ENCODE results near the gene ZDHHC3.
"Not testable (repeated sequence)": the region's sequence is repeated elsewhere in the genome, so short reads cannot be mapped to it uniquely, and the experiment has no call there.

Gene ZDHHC3

DNA sequence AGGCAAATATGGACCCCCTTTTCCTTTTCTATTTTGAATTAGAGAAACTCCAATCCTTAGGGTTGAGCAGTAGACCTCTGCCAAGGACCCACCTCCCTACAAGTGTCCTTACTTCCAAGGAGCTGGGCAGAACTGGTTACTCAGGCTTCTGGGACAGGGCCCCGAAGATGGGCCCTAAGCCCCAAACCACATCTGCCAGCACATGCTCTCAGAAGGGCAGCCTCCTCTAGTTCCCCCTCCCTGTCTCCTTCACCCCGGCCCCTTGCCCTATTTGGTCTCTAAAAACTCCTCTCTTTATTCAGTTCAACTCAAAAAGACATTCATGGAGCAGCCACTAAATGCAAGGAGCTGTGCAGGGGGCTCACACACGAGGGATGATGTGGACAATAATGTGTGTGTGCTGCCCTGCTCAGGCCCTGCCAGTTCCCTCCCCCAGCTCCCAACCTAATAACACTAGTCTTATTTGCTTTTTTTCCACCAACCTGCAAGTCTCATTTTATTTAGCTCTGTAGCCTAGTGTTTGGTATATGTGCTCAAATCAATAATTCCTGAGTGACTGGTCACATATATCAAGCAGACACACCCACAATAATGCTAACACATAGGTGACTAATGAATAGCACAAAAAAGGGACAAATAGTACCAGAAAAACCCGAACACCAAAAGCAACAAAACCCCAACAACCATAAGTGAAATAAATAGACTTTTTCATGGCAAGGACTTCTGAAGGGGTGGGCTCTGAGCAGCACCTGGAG, 12.2 kb downstream of the ZDHHC3 start:
- no peak for DNase-seq

DNA sequence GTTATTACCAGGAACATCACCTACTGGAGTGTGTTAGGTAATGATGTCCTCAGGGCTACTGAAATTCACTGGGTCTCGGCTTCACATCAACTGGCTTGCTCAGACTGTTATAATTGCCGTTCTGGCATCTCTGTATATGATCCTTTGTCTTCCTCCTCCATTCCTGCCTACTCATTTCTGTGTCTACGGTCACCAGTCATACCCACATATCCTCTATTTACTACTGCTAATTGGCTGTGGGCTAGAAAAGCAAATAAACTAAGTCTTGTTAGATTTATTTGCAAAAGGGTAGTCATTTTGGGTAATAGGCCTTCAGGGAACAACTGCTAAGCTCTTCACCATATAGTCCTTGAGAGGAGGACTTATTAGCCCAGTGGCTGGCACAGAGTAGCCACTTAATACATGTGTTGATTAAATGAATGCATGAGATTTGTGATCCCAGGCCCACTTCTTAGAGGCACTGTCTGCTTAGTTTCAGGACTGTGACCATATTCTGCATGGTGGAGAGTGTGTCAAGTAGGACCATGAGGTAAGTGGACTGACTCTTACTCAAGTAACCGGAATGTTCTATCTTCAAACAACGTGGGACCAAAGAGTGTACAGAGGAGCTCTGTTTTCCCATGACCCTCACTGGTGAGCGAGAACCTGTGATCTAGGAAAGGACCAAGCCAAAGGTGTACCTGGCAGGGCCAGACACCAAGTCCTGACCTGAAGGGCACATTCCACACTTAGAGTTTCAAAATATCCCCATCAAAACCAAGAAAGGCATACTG, 13.2 kb downstream of the ZDHHC3 start:
- no peak for DNase-seq

DNA sequence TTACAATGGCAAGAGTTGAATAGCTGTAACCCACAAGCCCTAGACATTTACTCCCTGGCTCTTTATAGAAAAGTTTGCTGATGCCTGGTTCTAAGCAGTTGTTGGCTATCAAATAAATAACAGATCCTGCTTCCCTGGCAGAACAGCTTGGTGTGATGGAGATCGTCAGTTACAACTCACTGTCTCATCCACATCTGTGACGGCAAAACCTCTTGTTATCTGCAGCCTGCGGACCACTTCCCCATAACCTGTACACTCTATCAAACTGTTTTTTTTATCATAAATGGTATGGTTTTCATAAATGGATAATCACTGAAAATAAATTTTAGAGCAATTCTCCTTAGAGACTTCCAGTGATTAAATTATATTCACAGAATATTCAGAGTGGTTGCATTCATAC, 14.1 kb downstream of the ZDHHC3 start:
- no peak for DNase-seq

DNA sequence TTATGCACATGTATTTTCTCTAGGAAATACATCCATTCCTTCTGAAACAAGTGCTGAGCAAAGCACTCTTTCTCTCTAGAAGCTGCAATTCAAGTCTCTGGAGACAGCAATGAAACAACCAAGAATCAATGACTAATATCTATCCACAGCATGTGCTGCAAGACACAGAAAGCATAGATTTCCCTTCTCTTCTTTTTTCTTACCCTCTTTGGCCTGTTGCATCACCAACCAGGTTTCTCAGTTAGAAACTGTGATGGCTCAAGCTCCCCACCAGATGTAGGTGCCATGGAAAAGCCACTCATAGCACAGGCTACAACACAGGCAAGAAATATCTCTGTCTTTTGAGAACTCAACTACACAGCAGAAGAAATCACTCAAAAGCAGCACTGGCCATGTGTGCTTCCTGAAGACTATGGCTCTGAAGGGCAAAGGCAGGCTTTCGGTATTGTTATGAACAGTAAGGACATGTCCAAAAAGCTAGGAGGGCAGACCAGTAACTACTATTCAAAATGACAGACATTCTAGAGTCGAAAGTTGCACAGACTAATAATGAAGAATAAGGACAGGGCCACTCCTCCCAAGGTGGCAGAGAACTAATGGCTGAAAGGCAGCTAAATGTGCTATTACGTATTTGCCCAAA, 15.5 kb downstream of the ZDHHC3 start:
- DNase-seq: peak in 1 of 5 donors; percentile 31

DNA sequence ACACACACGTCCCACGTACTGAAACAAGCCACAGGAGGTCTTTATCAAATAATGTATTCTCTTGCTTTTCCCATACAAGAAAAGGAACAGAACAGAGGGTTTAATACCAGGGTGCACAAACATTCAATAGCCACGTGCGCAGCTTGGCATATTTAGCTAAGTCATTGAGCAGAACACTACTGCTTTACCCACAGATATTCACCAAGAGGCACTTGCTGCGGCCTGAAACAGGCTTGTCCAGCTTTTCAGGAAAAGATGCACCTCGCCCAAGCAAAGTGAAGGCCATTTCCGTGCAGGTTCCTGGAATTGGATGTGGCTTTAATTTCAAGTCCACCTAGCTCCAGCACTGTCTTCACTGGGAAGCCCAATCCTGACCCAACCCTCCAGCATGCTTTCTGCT, 17.6 kb downstream of the ZDHHC3 start:
- DNase-seq: no peak

DNA sequence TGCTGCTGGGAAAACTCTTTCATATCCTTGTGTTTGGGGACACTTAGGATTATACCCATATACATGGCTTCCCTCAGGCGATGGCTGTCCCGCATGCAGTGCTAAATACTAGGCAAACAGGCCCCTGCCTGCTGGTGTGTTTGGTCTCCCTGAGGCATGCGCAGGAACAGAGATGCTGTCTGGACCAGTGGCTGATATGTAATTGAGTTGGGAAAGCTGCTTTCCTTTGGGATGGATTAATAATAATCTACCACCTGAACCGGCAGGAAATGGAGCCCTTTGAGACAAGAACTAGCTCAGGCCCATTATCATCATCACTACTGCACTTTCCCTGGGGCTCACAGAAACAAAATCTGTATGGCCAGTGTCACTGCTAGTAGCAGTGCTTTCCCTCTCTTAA, 18.0 kb downstream of the ZDHHC3 start:
- no peak for DNase-seq

DNA sequence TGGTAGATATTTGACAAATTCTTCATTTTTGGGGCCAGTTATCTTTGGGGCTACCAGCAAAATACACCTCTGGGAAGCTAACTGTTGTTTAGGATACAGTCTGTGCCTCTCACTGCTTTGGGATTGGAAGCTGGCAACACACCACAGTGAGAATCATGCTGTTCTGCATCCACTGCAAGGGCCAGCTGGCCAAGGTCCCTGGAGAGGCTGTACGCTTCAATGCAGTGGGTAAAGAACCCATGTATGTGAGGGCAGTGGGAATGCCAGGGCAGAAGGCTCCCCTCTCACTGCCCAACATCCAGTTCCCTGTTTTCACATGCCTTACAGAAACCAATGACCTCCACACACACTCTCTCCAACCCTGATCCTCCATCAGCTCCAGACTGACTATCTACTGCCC, 20.1 kb downstream of the ZDHHC3 start:
- no peak for DNase-seq

DNA sequence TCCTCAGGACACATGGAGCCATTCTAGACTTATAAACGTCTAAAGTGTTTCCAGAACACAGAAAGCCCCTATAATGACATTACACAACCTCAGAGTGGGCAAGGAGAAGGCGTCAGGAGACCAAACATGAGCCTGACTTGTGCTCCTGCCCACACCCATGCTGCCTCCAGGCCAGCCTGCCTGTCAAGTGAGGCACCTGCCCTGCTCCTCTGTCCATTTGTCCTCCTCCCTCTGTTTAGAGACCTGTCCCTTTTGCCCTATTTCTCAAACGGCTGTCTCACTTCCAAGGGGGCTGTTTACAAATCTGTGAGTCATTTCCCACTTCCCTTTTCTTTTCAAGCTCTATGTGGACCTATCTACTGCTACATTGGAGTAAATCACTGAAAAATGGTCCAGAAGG, 21.0 kb downstream of the ZDHHC3 start:
- peak in 1 of 5 donors; percentile 17 for DNase-seq

DNA sequence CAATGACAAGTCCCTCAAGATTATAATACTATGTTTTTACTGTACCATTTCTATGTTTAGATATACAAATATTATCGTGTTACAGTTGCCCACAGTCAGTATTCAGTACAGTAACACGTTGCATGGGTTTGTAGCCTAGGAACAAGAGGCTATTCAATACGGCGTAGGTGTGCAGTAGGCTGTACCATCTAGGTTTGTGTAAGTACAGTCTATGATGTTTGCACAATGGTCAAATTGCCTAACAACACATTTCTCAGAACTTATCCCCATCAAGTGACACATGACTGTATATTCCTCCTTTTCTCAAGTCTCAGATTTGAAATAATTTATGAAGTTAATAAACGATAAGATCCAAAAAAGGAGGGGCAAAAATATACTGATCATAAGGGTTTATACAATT, 21.7 kb downstream of the ZDHHC3 start:
- no peak for DNase-seq

DNA sequence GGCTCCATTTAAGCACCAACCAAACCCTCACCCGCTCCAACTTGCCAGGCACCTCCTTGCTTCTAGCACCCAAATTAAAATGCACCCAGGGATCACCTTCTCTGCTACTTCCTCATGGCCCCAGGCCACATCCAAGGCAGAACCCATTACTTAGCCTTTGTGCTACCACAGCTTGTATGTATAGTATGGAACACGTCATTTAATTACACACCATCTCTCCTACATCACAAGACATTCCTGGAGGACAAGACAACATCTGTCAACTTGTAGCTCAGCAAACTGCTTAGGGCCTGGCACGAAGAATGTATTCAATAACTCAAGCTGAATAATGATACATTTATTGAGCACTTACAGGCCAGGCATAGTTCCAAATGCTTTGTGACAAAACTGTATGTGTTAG, 23.3 kb downstream of the ZDHHC3 start:
- DNase-seq: no peak

DNA sequence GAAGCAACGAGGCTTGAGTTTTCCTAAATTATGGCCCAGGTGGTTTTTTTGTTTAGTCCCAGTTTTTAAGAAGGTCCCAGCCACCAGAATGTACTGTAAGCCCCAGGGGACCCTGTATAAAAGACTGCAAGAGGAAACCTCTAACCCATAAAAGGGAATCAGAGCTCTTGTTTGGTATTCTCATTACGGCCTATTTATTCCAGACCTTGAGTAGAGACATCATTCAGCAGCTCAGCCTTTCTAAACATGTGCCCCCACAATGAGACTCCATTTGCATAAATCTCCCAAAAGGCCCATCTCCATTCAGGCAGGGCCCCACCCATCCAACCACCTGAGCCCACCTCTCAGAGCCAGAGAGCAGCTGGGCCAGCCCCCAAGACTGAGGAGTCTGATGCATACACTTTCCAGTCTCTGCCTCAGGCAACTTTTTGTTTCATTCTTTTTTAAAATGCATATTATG, 25.7 kb downstream of the ZDHHC3 start:
- no peak for DNase-seq

DNA sequence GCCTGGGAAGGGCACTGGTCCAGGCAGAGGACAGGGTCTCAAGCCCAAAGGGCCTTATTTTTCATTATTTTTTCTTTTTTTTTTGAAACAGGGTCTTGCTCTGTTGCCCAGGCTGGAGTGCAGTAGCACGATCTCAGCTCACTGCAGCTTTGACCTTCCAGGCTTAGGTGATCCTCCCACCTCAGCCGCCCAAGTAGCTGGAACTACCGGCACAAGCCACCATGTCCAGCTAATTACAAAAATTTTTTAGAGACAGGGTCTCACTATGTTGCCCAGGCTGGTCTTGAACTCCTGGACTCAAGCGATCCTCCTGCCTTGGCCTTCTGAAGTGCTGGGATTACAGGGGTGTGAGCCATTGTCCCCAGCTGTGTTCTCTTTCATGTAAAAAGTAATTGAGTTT, 26.2 kb downstream of the ZDHHC3 start:
- DNase-seq: not testable (repeated sequence)

DNA sequence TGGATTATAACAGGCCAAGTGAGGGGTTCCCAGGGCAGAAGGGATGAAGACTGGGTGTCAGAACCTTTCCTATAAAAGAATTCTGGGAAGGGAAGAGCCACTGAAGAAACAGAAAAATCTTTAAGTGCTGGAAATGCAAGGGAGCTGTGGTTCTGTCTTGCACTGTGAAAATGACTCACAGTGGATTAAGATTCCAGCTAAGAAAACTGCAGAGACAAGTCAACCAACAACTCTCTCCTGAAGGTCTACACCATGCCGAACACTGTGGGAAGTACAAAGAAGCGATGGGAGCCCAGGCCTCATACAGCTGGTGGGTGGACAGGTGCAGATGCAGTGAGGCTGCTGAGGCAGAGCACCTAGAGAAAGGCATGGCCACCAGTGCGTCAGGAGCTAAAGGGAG, 27.7 kb downstream of the ZDHHC3 start:
- DNase-seq: no peak

DNA sequence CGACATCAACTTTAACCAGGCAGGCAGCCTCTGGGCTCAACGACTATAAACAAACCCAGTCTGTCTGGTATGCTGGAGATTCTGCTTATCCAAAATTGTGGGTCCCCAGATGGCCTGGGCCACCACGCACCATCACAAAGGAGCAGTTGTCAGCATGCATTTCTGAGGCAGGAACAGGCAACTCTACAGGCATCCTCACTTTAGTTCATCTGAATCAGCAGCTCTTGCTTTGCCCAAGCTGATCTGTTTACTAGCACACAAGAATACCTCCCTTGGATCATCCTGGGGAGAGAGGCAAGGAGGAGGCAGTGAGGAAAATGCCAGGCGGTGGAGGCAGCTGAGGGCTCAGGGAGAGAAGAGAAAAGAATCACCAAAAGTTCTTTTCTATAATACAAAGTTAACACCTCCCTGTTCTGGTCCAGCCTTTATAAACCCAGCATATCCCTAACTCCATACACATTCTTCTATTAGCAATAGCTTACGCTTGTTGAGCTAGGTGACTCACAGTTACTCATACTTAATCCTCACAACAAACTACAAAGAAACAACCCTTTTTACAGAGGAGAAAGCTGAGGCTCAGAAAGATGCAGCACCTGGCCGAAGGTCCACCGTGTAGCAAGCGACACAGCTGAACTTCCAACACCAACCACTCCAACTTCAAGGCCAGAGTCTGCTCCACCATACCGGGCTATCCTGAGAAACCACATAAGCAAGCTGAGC, 33.6 kb downstream of the ZDHHC3 start:
- no peak for DNase-seq

DNA sequence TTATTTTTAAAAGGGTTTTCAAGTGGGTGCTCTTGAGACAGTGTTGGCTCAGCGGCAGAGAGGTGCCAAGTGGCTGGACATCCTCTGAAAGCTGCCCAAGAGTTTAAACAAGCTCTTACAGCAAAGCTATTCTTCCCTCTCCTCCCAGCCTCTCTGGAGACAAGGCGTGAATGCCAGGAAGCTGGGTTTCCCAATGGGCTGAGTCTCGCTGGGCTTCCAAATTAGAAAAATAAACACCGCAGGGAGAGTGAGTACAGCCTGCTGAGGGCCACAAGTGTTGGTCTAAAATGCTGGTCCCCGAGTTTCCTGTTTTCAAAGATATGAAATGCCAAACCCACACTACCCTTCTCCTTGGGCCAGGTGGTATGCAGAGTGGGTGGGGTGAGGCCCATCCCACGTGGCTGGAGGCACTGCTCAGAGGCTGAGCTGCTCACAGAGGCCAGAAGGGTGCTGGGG, 36.4 kb downstream of the ZDHHC3 start:
- no peak for DNase-seq

DNA sequence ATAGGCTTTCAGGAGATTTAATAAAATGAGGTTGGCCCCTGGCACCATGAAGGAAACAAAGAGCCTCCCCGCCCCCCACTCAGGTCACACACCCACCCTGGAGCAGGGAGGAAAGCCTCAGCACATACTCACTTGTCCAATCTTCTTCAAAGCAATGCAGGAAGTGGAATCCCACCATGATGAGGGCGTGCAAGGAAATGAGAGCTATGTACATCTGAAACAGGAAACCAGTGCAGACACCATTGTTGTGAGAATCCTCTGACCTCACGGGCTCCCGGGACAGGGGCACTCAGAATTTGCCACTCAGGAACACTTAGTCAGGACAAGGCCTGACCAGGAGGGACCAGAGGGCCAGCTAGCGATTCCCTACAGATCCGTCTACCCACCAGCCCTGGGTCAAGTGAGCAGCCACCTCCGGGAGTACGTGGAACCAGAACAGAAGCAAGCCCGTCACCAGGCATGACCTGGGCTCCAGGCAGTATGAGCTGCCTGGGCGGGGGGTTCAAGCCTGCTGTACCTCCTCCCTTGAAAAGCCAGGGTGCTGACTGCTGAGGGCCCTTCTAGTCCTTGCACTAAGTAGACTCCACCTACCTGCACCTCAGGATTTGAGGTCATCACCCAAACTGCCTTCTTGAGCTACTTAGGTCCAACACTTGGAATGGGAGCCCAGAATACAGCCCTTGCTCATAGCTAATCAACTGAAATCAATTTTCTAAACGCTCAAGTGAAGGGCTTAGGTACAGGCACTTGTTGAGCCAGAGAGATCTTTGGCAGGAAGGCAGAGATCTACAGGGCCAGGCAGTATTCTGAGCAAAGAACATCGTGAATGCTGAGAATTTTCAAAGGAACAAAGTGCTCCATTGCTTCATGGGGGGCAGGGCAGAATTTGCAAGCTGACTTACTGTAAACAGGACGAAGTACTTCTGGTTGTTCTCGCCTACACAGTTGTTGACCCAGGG, 42.7 kb downstream of the ZDHHC3 start:
- no peak for DNase-seq

DNA sequence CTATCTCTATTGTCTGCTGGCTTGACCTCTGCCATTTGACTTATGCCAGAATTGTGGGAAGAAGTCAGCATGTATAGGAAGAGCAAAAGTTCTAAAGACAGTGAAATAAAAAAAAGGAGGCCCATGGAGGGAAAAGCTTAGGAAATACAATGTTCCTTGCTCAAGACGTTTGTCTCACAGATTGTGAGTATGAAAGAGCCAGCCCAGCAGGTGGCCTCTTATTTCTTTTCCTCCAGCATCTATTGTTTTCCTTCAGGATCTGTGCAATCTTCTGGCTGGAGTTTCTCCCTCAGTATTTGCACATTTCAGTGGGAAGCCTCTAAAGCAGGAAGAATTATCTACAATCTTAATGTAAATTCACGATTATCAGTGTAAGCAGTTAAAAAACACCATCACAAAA, 43.7 kb downstream of the ZDHHC3 start:
- no peak for DNase-seq

DNA sequence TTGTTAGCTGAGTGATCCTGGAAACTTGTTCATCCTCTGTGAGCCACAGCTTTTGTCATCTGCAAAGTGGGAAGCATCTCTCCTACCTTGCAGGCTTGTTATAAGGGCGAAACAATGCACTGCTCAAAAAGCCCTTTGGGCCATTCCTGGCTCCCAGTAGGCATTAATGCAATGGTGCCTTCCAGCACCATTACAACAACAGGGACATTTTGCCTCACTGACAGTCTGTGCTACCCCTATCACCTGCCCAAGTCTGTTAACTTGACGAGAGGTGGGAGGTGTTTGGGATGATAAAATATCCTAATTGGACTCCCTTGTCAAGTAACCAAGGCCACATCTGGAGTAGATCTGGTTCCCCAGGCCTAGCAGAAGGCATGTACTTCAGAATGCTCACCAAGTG, 44.2 kb downstream of the ZDHHC3 start:
- no peak for DNase-seq

DNA sequence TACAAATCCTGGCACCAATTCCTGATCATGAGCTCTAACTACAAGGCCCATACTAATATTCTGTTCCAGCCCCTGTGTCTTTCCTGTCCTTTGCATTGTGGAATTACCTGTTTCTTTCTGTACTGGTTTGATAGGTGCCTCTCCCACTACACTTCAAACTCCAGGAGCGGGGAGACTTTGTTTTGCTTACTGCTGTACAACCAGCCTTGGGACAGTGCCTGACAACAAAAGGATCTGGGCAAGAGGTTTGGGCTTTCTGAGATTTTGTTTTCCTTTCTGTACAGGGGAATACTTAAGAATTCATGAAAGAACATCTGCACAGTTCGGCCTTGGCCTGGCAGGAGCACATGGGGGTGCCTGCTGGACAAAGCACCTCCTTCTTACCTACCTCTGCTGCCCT, 45.1 kb downstream of the ZDHHC3 start:
- no peak for DNase-seq

DNA sequence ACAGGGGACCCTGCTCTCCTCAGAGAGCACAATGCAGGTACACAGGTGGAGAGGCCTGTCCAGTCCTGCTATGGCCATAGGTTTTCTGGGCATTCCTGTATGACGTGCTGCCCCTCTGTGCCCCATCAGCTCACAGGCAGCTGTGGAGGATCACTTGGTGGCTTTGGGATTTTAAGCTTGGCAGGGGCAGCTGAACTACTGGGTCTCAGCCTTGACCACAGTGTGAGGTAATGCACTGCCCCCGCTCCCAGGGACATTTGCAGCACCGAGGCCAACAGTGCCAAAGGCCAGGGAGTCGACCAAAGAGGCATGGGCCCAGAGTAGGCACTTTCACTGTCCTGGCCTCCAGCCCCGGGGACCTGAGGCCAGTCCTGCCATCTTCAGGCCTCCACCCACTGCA, 46.2 kb downstream of the ZDHHC3 start:
- DNase-seq: no peak

DNA sequence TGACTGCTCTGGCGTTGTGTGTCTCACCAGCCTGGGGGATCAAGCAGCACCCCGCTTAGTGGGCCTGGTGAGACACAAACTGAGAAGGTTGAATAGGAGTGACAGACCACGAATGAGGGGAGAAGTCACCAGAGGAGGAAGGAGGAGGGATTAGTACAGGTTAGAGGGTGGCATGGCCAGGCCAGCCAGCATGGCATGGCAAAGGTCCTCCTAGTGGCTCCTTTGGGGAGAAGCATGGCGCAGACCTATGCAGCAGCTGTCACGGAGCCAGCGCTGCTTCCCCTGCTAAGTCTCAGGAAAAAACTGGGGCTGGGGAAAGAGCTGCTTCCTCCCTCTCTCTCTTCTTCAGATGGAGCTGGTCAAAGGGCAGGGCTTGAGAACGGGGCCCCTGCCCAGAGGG, 48.6 kb downstream of the ZDHHC3 start:
- DNase-seq: no peak

DNA sequence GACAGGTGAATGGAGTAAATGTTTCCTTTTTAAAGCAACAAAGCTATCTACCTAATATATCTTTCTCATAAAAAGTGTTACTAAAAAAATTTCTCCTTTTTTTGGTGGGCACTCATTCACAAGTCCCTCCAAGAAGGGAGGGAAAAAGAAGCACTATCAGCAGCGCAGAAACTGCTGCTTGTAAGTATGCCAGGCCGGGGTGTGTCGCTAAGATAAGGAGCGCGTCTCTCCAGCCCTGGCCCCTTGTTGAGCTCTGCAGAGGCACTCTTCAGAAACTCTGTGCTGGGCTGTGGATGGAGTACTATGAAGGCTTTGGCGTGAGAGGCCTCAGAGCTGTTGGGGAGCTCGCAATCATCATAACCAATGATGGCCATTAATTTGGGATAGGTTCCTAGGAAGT, 49.1 kb downstream of the ZDHHC3 start:
- no peak for DNase-seq
